HEK293 (cell line): Measurements from ENCODE around the gene NINJ1.

ENCODE experiments used
- CTCF ChIA-PET: fragments of 350-600 bp; formaldehyde crosslinking; extraction: SDS; loops from one replicate; lab custom pipeline; 2021; ENCODE audit warnings: antibody characterized with exemption; lab: Yijun Ruan, JAX
- POLR2A ChIA-PET: fragments of 300-600 bp; formaldehyde crosslinking; extraction: SDS; loops from one replicate; lab custom pipeline; 2020; ENCODE audit warnings: antibody characterized with exemption, inconsistent platforms; lab: Yijun Ruan, JAX
- H3K27ac ChIP-seq: fragments of 200-500 bp; sonication (Bioruptor generic); 2 replicates; pipeline ENCODE4 v1.5.1; 2014; ENCODE audit warnings: low read depth, low read length, control low read depth, inconsistent platforms; ENCODE audit errors: extremely low read depth
- H3K36me3 ChIP-seq, 2 experiments: fragments of 200-500 bp in 1 of 2; sonication (Bioruptor generic) in 1 of 2; 1 replicate in 1 of 2; 2 replicates in 1 of 2; pipeline ENCODE4 v1.5.1; 2014 to 2017; ENCODE audit warnings: inconsistent platforms in 2 of 2, low read length in 2 of 2; ENCODE audit not compliant: control insufficient read depth in 2 of 2, insufficient read depth in 1 of 2
- H3K4me1 ChIP-seq: fragments of 200-500 bp; sonication (Bioruptor generic); 2 replicates; pipeline ENCODE4 v1.5.1; 2014; ENCODE audit warnings: mild to moderate bottlenecking, low read length, inconsistent platforms; ENCODE audit not compliant: control insufficient read depth, insufficient read depth
- H3K4me3 ChIP-seq: 2 replicates; pipeline ENCODE4 v1.5.1; 2011; ENCODE audit warnings: low read depth, mild to moderate bottlenecking, control low read depth, low read length, moderate library complexity
- H3K9me3 ChIP-seq: fragments of 200-500 bp; sonication (Bioruptor generic); 2 replicates; pipeline ENCODE4 v1.5.1; 2014; ENCODE audit warnings: low read depth, low read length, inconsistent platforms; ENCODE audit not compliant: control insufficient read depth, insufficient read depth
- CTCF ChIP-seq: fragments of 450-650 bp; formaldehyde crosslinking; IDR thresholded peaks from 2 replicates; pipeline ENCODE4 v1.5.1; 2016; ENCODE audit warnings: missing biosample characterization, missing genetic modification characterization
- GLIS2 ChIP-seq: fragments of 450-650 bp; formaldehyde crosslinking; IDR thresholded peaks from 2 replicates; pipeline ENCODE4 v1.5.1; 2016; ENCODE audit warnings: missing biosample characterization, missing genetic modification characterization
- HOXA7 ChIP-seq: sonication (generic); formaldehyde crosslinking; IDR thresholded peaks from 2 replicates; pipeline ENCODE4 v1.8.1; 2022; ENCODE audit warnings: missing genetic modification reagents, borderline replicate concordance
- KLF7 ChIP-seq: fragments of 450-650 bp; formaldehyde crosslinking; IDR thresholded peaks from 2 replicates; pipeline ENCODE4 v1.5.1; 2016; ENCODE audit warnings: missing biosample characterization, missing genetic modification characterization, borderline replicate concordance
- KLF8 ChIP-seq: fragments of 450-650 bp; formaldehyde crosslinking; IDR thresholded peaks from 2 replicates; pipeline ENCODE4 v1.5.1; 2016; ENCODE audit warnings: missing biosample characterization, missing genetic modification characterization
- KLF9 ChIP-seq: fragments of 450-650 bp; formaldehyde crosslinking; IDR thresholded peaks from 2 replicates; pipeline ENCODE4 v1.5.1; 2016; ENCODE audit warnings: missing biosample characterization, missing genetic modification characterization, low read depth
- OVOL3 ChIP-seq: fragments of 450-650 bp; formaldehyde crosslinking; IDR thresholded peaks from 2 replicates; pipeline ENCODE4 v1.5.1; 2016; ENCODE audit warnings: missing biosample characterization, missing genetic modification characterization
- SP3 ChIP-seq: fragments of 450-650 bp; formaldehyde crosslinking; IDR thresholded peaks from 2 replicates; pipeline ENCODE4 v1.5.1; 2016; ENCODE audit warnings: missing biosample characterization, missing genetic modification characterization
- ZNF114 ChIP-seq: fragments of 450-650 bp; formaldehyde crosslinking; IDR thresholded peaks from 2 replicates; pipeline ENCODE4 v1.5.0; 2017; ENCODE audit warnings: missing biosample characterization, missing genetic modification characterization
- ZNF2 ChIP-seq: fragments of 450-650 bp; formaldehyde crosslinking; IDR thresholded peaks from 2 replicates; pipeline ENCODE4 v1.5.1; 2016; ENCODE audit warnings: missing biosample characterization, missing genetic modification characterization
- ZNF211 ChIP-seq: fragments of 450-650 bp; formaldehyde crosslinking; IDR thresholded peaks from 2 replicates; pipeline ENCODE4 v1.5.1; 2016; ENCODE audit warnings: low read depth, missing biosample characterization, missing genetic modification characterization
- ZNF24 ChIP-seq: fragments of 450-650 bp; formaldehyde crosslinking; IDR thresholded peaks from 2 replicates; pipeline ENCODE4 v1.5.1; 2016; ENCODE audit warnings: missing biosample characterization, missing genetic modification characterization
- ZNF248 ChIP-seq: fragments of 450-650 bp; formaldehyde crosslinking; IDR thresholded peaks from 2 replicates; pipeline ENCODE4 v1.5.1; 2017; ENCODE audit warnings: missing biosample characterization, missing genetic modification characterization
- ZNF266 ChIP-seq: fragments of 450-650 bp; formaldehyde crosslinking; IDR thresholded peaks from 2 replicates; pipeline ENCODE4 v1.5.1; 2016; ENCODE audit warnings: missing biosample characterization, missing genetic modification characterization, low read depth
- ZNF335 ChIP-seq: fragments of 450-650 bp; formaldehyde crosslinking; conservative IDR thresholded peaks from 2 replicates; pipeline ENCODE4 v1.5.1; 2016; ENCODE audit warnings: missing biosample characterization, missing genetic modification characterization
- ZNF391 ChIP-seq: fragments of 450-650 bp; formaldehyde crosslinking; IDR thresholded peaks from 2 replicates; pipeline ENCODE4 v1.5.1; 2016; ENCODE audit warnings: low read depth, missing biosample characterization, missing genetic modification characterization, borderline replicate concordance
- ZNF518A ChIP-seq: fragments of 450-650 bp; formaldehyde crosslinking; conservative IDR thresholded peaks from 2 replicates; pipeline ENCODE4 v1.5.1; 2016; ENCODE audit warnings: low read depth, missing biosample characterization, missing genetic modification characterization
- ZNF548 ChIP-seq: fragments of 450-650 bp; formaldehyde crosslinking; IDR thresholded peaks from 2 replicates; pipeline ENCODE4 v1.5.1; 2016; ENCODE audit warnings: missing biosample characterization, missing genetic modification characterization
- ZNF558 ChIP-seq: fragments of 450-650 bp; formaldehyde crosslinking; IDR thresholded peaks from 2 replicates; pipeline ENCODE4 v1.5.1; 2016; ENCODE audit warnings: missing biosample characterization, missing genetic modification characterization
- ZNF596 ChIP-seq: fragments of 450-650 bp; IDR thresholded peaks from 2 replicates; pipeline ENCODE4 v1.5.0; 2018; ENCODE audit warnings: missing biosample characterization, mild to moderate bottlenecking, missing genetic modification characterization, moderate library complexity
- ZNF626 ChIP-seq: fragments of 450-650 bp; sonication (Bioruptor Pico); formaldehyde crosslinking; IDR thresholded peaks from 2 replicates; pipeline ENCODE4 v1.5.1; 2018; ENCODE audit warnings: missing biosample characterization, missing genetic modification characterization, inconsistent platforms
- ZNF707 ChIP-seq: fragments of 450-650 bp; formaldehyde crosslinking; IDR thresholded peaks from 2 replicates; pipeline ENCODE4 v1.5.1; 2016; ENCODE audit warnings: missing biosample characterization, missing genetic modification characterization
- ZNF843 ChIP-seq: fragments of 450-650 bp; formaldehyde crosslinking; IDR thresholded peaks from 2 replicates; pipeline ENCODE4 v1.5.1; 2016; ENCODE audit warnings: missing biosample characterization, missing genetic modification characterization
- ZSCAN18 ChIP-seq: fragments of 450-650 bp; formaldehyde crosslinking; IDR thresholded peaks from 2 replicates; pipeline ENCODE4 v1.5.1; 2016; ENCODE audit warnings: missing biosample characterization, missing genetic modification characterization
- ZSCAN23 ChIP-seq: fragments of 450-650 bp; formaldehyde crosslinking; IDR thresholded peaks from 2 replicates; pipeline ENCODE4 v1.5.1; 2016; ENCODE audit warnings: missing biosample characterization, missing genetic modification characterization
- ZSCAN4 ChIP-seq: fragments of 450-650 bp; formaldehyde crosslinking; IDR thresholded peaks from 2 replicates; pipeline ENCODE4 v1.5.1; 2017; ENCODE audit warnings: missing biosample characterization, missing genetic modification characterization

NINJ1 gene

GRCh38 chr9:93141771-93142483, 7.9 kb upstream of the NINJ1 start:
- no peak for TF ChIP-seq ZNF626 (tag by site-specific recombination)
- TF ChIP-seq ZNF548 (tag by site-specific recombination): no peak
- no peak for TF ChIP-seq ZNF518A (tag by site-specific recombination)
- TF ChIP-seq ZNF596: no peak
- TF ChIP-seq SP3: no peak
- no peak for TF ChIP-seq ZSCAN4 (tag by site-specific recombination)
- no peak for TF ChIP-seq KLF8 (tag by site-specific recombination)
- no peak for TF ChIP-seq KLF9
- TF ChIP-seq ZNF114 (tag by site-specific recombination): no peak
- no peak for TF ChIP-seq OVOL3 (tag by site-specific recombination)
- TF ChIP-seq KLF7 (tag by site-specific recombination): no peak
- TF ChIP-seq ZSCAN23: no peak
- no peak for TF ChIP-seq ZNF248 (tag by site-specific recombination)
- TF ChIP-seq ZNF843 (tag by site-specific recombination): no peak
- no peak for TF ChIP-seq ZNF24 (tag by site-specific recombination)
- no peak for TF ChIP-seq ZNF266 (tag by site-specific recombination)
- TF ChIP-seq, all 188 proteins: peak for 0
- no peaks in the 10 kb centered on the region for H3K4me1 ChIP-seq
- no peaks in the 10 kb centered on the region for H3K9me3 ChIP-seq
- no peaks in the 10 kb centered on the region for H3K36me3 ChIP-seq
- H3K4me3 ChIP-seq: no peak overlapping the region
- CTCF ChIA-PET: interaction anchor here (0.6 to 5.9 kb wide), 3 partner anchors 12 to 136 kb away, joined by 3 to 30 read pairs (median 5); no protein-coding TSS in a partner anchor
- H3K27ac ChIP-seq: no peak overlapping the region
- POLR2A ChIA-PET: interaction anchor here (1.0 to 1.4 kb wide), 2 partner anchors 8 to 22 kb away, joined by 3 read pairs; no protein-coding TSS in a partner anchor

GRCh38 chr9:93139365-93140182, 5.5 kb upstream of the NINJ1 start:
- no peak overlapping the region for H3K27ac ChIP-seq
- H3K36me3 ChIP-seq: no peaks in the 10 kb centered on the region
- no peak overlapping the region for H3K4me3 ChIP-seq
- ChIA-PET POLR2A (no interaction called here), CTCF (interaction anchor here (0.6 to 5.9 kb wide), 4 partner anchors 14 to 651 kb away, joined by 3 to 30 read pairs (median 4); no protein-coding TSS in a partner anchor)
- H3K9me3 ChIP-seq: no peaks in the 10 kb centered on the region
- H3K4me1 ChIP-seq: no peaks in the 10 kb centered on the region
- TF ChIP-seq CTCF: no peak
- no peak for TF ChIP-seq HOXA7 (CRISPR knock-in tag)
- no peak for TF ChIP-seq ZNF2
- TF ChIP-seq ZSCAN18 (tag by site-specific recombination): no peak
- no peak for TF ChIP-seq GLIS2
- no peak for TF ChIP-seq ZNF558 (tag by site-specific recombination)
- TF ChIP-seq ZNF248 (tag by site-specific recombination): no peak
- TF ChIP-seq ZNF707 (tag by site-specific recombination): no peak
- TF ChIP-seq ZNF335 (tag by site-specific recombination): no peak
- TF ChIP-seq ZNF391 (tag by site-specific recombination): no peak
- TF ChIP-seq ZNF211 (tag by site-specific recombination): no peak
